ENCODE data around the gene USP35. TPM values are rescaled to one million over a fixed set of nuclear protein-coding genes. Genes with fewer than 3 reads are reported as not detected.

USP35 gene
- total and polyA plus RNA-seq, 2 donors (not counting 1 experiment from before 2014, with no cell fraction given), result 4.8 to 6.0 TPM

GRCh38 chr11:78205256-78205655 lies 16.5 kb downstream of the USP35 start:
- 100% methylated on average over 3 of the region's 4 CpGs for WGBS (ENCODE audit: insufficient coverage)
- H3K36me3 ChIP-seq (replicated peaks in 1 of 2; ENCODE audit: control extremely low read depth in 1 of 2, control insufficient read depth in 1 of 2, extremely low read depth in 1 of 2, insufficient read depth in 2 of 2, low read length in 1 of 2), result peaks cover 0 to 2% of the 10 kb centered on the region in 2 experiments
- no peaks in the 10 kb centered on the region for H4K20me1 ChIP-seq (ENCODE audit: control insufficient read depth, insufficient read depth, low read length, poor library complexity, severe bottlenecking)
- no peak for TF ChIP-seq EZH2 (IDR thresholded peaks at IDR 0.05; ENCODE audit: borderline replicate concordance, insufficient read depth, low read depth, low read length, poor library complexity, severe bottlenecking)
- TF ChIP-seq, protein P1, sequence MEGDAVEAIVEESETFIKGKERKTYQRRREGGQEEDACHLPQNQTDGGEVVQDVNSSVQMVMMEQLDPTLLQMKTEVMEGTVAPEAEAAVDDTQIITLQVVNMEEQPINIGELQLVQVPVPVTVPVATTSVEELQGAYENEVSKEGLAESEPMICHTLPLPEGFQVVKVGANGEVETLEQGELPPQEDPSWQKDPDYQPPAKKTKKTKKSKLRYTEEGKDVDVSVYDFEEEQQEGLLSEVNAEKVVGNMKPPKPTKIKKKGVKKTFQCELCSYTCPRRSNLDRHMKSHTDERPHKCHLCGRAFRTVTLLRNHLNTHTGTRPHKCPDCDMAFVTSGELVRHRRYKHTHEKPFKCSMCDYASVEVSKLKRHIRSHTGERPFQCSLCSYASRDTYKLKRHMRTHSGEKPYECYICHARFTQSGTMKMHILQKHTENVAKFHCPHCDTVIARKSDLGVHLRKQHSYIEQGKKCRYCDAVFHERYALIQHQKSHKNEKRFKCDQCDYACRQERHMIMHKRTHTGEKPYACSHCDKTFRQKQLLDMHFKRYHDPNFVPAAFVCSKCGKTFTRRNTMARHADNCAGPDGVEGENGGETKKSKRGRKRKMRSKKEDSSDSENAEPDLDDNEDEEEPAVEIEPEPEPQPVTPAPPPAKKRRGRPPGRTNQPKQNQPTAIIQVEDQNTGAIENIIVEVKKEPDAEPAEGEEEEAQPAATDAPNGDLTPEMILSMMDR (IDR thresholded peaks at IDR 0.05), result no peak
- H2AFZ ChIP-seq (ENCODE audit: insufficient read depth, low read depth, low read length, poor library complexity, severe bottlenecking), result no peak overlapping the region
- peaks cover 14 to 15% of the 10 kb centered on the region in 2 donors for H3K4me1 ChIP-seq (ENCODE audit: control insufficient read depth in 2 of 2, insufficient read depth in 2 of 2, low read length in 2 of 2)
- no peaks in the 10 kb centered on the region for H3K79me2 ChIP-seq (ENCODE audit: control insufficient read depth, insufficient read depth, low read length)
- intact Hi-C loops (cut with micrococcal nuclease), result no loop called here
- H3K9me3 ChIP-seq (ENCODE audit: control extremely low read depth in 1 of 3, control insufficient read depth in 2 of 3, insufficient read depth in 1 of 3, low read length in 2 of 3), result no peaks in the 10 kb centered on the region
- H3K4me3 ChIP-seq (ENCODE audit: control extremely low read depth in 1 of 5, extremely low read depth in 1 of 5, insufficient read depth in 1 of 5, low read depth in 2 of 5, low read length in 4 of 5), result no peak overlapping the region
- no peak overlapping the region for H3K27ac Mint-ChIP-seq
- no peak for DNase-seq
- H3K9me3 Mint-ChIP-seq (ENCODE audit: insufficient read depth), result no peaks in the 10 kb centered on the region
- H3K27me3 ChIP-seq (replicated peaks in 1 of 4; ENCODE audit: control extremely low read depth in 1 of 4, control insufficient read depth in 3 of 4, insufficient read depth in 4 of 4, low read length in 3 of 4), result no peaks in the 10 kb centered on the region
- H3K4me1 Mint-ChIP-seq, result peaks cover 18% of the 10 kb centered on the region
- no peak overlapping the region for H3K27ac ChIP-seq (ENCODE audit: low read length in 2 of 2)
- ChIA-PET POLR2A (no interaction called here), CTCF (no interaction called here)
- no peak overlapping the region for H3K4me3 Mint-ChIP-seq
- H3K27me3 Mint-ChIP-seq, result no peaks in the 10 kb centered on the region
- no peak overlapping the region for H3K9ac ChIP-seq (ENCODE audit: low read length)
- no peak overlapping the region for H3K4me2 ChIP-seq (replicated peaks; ENCODE audit: low read depth, low read length, poor library complexity, severe bottlenecking)
- ATAC-seq (ENCODE audit: low read depth), result no peak

DNA sequence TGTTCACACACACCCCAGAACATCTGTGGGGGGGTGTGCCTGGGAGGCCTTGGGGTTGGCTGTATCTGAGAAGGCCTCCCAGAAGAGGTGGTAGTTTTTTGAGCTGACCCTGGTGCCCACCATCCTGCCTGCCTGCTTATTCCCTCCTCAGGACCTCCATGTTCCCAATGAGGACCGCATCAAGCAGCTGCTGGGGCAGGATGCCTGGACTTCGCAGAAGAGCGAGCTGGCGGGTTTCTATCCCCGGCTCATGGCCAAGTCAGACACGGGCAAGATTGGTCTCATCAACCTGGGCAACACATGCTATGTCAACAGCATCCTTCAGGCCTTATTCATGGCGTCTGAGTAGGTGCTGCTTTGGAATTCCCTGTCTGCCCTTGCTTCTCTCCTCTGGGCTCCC lies 17.0 kb downstream of the USP35 start:
- DNase-seq (no peak), ATAC-seq (ENCODE audit: low read depth) (no peak)
- H3K27ac Mint-ChIP-seq, result no peak overlapping the region
- no peak overlapping the region for H3K4me3 ChIP-seq (ENCODE audit: control extremely low read depth in 1 of 5, extremely low read depth in 1 of 5, insufficient read depth in 1 of 5, low read depth in 2 of 5, low read length in 4 of 5)
- H3K9me3 Mint-ChIP-seq (ENCODE audit: insufficient read depth), result no peaks in the 10 kb centered on the region
- peaks cover 0 to 2% of the 10 kb centered on the region in 2 experiments for H3K36me3 ChIP-seq (replicated peaks in 1 of 2; ENCODE audit: control extremely low read depth in 1 of 2, control insufficient read depth in 1 of 2, extremely low read depth in 1 of 2, insufficient read depth in 2 of 2, low read length in 1 of 2)
- no peak overlapping the region for H3K4me3 Mint-ChIP-seq
- H3K9ac ChIP-seq (ENCODE audit: low read length), result no peak overlapping the region
- H3K27me3 Mint-ChIP-seq, result no peaks in the 10 kb centered on the region
- CTCF ChIA-PET, result no interaction called here
- POLR2A ChIA-PET, result no interaction called here
- H3K9me3 ChIP-seq (ENCODE audit: control extremely low read depth in 1 of 3, control insufficient read depth in 2 of 3, insufficient read depth in 1 of 3, low read length in 2 of 3), result no peaks in the 10 kb centered on the region
- no peaks in the 10 kb centered on the region for H3K27me3 ChIP-seq (replicated peaks in 1 of 4; ENCODE audit: control extremely low read depth in 1 of 4, control insufficient read depth in 3 of 4, insufficient read depth in 4 of 4, low read length in 3 of 4)
- peaks cover 18% of the 10 kb centered on the region for H3K4me1 Mint-ChIP-seq
- H4K20me1 ChIP-seq (ENCODE audit: control insufficient read depth, insufficient read depth, low read length, poor library complexity, severe bottlenecking), result no peaks in the 10 kb centered on the region
- WGBS (ENCODE audit: insufficient coverage), result 98% methylated on average over 7 of the region's 7 CpGs
- no peaks in the 10 kb centered on the region for H3K79me2 ChIP-seq (ENCODE audit: control insufficient read depth, insufficient read depth, low read length)
- intact Hi-C loops (cut with micrococcal nuclease), result no loop called here
- no peak for TF ChIP-seq EZH2 (IDR thresholded peaks at IDR 0.05; ENCODE audit: borderline replicate concordance, insufficient read depth, low read depth, low read length, poor library complexity, severe bottlenecking)
- TF ChIP-seq, protein P1 (IDR thresholded peaks at IDR 0.05), result no peak
- peaks cover 14 to 15% of the 10 kb centered on the region in 2 donors for H3K4me1 ChIP-seq (ENCODE audit: control insufficient read depth in 2 of 2, insufficient read depth in 2 of 2, low read length in 2 of 2)
- no peak overlapping the region for H3K4me2 ChIP-seq (replicated peaks; ENCODE audit: low read depth, low read length, poor library complexity, severe bottlenecking)
- H3K27ac ChIP-seq (ENCODE audit: low read length in 2 of 2), result no peak overlapping the region
- H2AFZ ChIP-seq (ENCODE audit: insufficient read depth, low read depth, low read length, poor library complexity, severe bottlenecking), result no peak overlapping the region
